ENCODE results near the gene TST. TPM values are rescaled to one million over a fixed set of nuclear protein-coding genes. Genes with fewer than 3 reads are reported as not detected.

TST gene
- total and polyA plus RNA-seq, 7 donors = 18.4 to 46.9 (median 24.1) TPM

- DNase-seq (no peak), ATAC-seq (no peak)
- Histone ChIP-seq H3K27me3 (ENCODE audit: insufficient read depth in 3 of 3, low read length in 2 of 3) (peaks cover 0 to 21% (median 8%) of the 10 kb centered on the region in 3 donors), H3K36me3 (ENCODE audit: insufficient read depth in 1 of 2, low read depth in 1 of 2) (no peaks in the 10 kb centered on the region), H3K9me3 (no peaks in the 10 kb centered on the region), H3K4me1 (no peaks in the 10 kb centered on the region), H3K27ac (no peak overlapping the region), H3K4me3 (no peak overlapping the region)
- WGBS, 3 donors = 90 to 93% (median 92%) methylated on average over 20 of the region's 20 CpGs
- TF ChIP-seq, protein P1, sequence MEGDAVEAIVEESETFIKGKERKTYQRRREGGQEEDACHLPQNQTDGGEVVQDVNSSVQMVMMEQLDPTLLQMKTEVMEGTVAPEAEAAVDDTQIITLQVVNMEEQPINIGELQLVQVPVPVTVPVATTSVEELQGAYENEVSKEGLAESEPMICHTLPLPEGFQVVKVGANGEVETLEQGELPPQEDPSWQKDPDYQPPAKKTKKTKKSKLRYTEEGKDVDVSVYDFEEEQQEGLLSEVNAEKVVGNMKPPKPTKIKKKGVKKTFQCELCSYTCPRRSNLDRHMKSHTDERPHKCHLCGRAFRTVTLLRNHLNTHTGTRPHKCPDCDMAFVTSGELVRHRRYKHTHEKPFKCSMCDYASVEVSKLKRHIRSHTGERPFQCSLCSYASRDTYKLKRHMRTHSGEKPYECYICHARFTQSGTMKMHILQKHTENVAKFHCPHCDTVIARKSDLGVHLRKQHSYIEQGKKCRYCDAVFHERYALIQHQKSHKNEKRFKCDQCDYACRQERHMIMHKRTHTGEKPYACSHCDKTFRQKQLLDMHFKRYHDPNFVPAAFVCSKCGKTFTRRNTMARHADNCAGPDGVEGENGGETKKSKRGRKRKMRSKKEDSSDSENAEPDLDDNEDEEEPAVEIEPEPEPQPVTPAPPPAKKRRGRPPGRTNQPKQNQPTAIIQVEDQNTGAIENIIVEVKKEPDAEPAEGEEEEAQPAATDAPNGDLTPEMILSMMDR (IDR thresholded peaks at IDR 0.05) = no peak
- intact Hi-C loops (cut with DNase I) = no loop called here
Measured at GRCh38 chr22:37054600-37055365, 35.5 kb upstream of the TST start.

GRCh38 chr22:37054056-37054395 is 34.8 kb upstream of the TST start:
- Histone ChIP-seq H3K36me3 (ENCODE audit: insufficient read depth in 1 of 2, low read depth in 1 of 2) (no peaks in the 10 kb centered on the region), H3K27me3 (ENCODE audit: insufficient read depth in 3 of 3, low read length in 2 of 3) (peaks cover 0 to 21% (median 6%) of the 10 kb centered on the region in 3 donors), H3K4me1 (no peaks in the 10 kb centered on the region), H3K4me3 (no peak overlapping the region), H3K9me3 (no peaks in the 10 kb centered on the region), H3K27ac (no peak overlapping the region)
- DNase-seq = no peak
- TF ChIP-seq, protein P1 (IDR thresholded peaks at IDR 0.05) = no peak
- 79 to 85% (median 84%) methylated on average over 8 of the region's 8 CpGs for WGBS, 3 donors
- ATAC-seq = no peak
- intact Hi-C loops (cut with DNase I) = no loop called here

DNA sequence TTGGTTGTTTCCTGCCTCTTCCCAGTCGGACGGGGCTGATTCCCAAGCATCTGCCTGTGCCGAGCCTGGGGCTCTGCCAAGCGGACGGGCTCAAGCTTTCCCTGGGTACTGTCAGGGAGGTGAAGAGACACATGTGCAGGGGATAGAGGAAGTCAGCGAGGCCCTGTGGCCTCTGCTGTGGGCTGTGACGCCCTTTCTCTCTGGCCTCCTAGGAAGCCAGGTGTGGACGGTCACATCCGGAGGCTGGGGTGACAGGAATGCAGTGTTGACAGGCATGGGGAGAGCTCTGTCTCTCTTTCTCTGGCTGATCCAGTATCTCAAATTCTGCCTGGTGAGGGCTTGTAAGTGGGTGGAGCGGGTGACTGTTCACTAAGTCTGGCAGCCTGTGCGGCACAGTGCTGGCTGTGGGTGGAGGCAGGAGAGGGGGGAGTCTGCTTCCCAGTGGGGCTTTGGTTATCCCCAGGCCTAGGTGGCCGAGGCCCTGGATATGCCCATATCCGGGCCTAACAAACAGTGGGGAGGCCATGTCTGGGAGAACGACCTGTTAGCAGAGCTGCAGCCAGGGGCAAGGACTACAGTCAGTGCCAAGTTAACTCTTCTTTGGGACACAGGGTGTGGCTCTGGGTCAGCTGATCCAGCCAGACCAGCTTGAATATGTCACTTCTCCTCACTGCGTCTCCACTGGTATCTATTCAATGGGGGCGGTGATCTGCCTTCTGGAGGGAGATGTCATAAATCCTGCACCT is 34.2 kb upstream of the TST start:
- 65 to 78% (median 66%) methylated on average over 16 of the region's 16 CpGs for WGBS, 3 donors
- TF ChIP-seq, protein P1 (IDR thresholded peaks at IDR 0.05) = no peak
- Histone ChIP-seq H3K9me3 (no peaks in the 10 kb centered on the region), H3K27me3 (ENCODE audit: insufficient read depth in 3 of 3, low read length in 2 of 3) (peaks cover 0 to 21% (median 6%) of the 10 kb centered on the region in 3 donors), H3K27ac (no peak overlapping the region), H3K4me3 (no peak overlapping the region), H3K36me3 (ENCODE audit: insufficient read depth in 1 of 2, low read depth in 1 of 2) (no peaks in the 10 kb centered on the region), H3K4me1 (no peaks in the 10 kb centered on the region)
- ATAC-seq = no peak
- intact Hi-C loops (cut with DNase I) = no loop called here
- no peak for DNase-seq

DNA sequence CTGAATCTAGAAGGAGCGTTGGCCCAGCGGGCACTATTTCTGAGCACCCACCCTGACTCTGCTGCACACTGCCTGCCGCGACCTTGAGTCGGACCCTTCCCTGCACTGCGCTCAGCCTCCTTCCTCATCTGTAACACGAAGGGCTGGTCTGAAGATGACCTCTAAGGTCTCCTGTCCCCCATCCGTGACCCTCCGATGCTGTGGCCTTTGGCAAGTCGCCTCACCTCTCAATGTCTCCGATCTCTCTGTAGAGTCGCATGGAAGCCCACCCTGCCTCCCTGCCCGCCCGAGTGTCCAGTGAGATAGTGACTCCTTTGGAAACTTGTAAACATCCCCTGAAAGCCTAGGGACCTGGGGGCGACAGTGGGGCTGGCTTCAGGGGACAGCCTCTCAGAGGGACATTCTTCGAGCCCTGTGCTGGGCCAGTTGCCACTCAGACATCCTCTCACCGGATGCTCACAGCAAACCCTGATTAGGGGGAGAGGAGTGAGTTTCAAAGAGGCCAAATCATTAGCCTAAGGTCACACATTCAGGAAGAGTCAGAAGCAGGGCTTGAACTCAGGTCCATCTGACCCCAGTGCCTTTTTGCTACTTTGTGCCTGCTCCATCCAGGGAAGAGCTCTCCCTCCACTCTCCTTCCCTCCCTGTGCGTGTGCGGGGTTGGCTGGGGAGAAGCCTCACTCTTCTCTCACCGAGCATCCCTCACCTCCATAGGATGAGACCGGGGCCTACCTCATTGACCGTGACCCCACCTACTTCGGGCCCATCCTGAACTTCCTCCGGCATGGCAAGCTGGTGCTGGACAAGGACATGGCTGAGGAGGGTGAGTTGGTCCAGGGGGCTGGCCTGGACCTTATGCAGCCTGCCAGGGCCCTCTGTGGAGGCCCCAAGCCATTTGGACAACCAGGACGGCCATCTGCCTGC is 33.4 kb upstream of the TST start:
- WGBS, 3 donors = 69 to 72% (median 72%) methylated on average over 25 of the region's 25 CpGs
- peaks cover 0 to 21% (median 6%) of the 10 kb centered on the region in 3 donors for H3K27me3 ChIP-seq (ENCODE audit: insufficient read depth in 3 of 3, low read length in 2 of 3)
- no peaks in the 10 kb centered on the region for H3K36me3 ChIP-seq (ENCODE audit: insufficient read depth in 1 of 2, low read depth in 1 of 2)
- DNase-seq (no peak), ATAC-seq (no peak)
- peak overlapping the region; percentile 68 for H3K4me3 ChIP-seq
- no peaks in the 10 kb centered on the region for H3K9me3 ChIP-seq
- intact Hi-C loops (cut with DNase I) = no loop called here
- TF ChIP-seq, protein P1 (IDR thresholded peaks at IDR 0.05) = no peak
- no peaks in the 10 kb centered on the region for H3K4me1 ChIP-seq
- no peak overlapping the region for H3K27ac ChIP-seq

Data from psoas muscle (tissue), 8 donors.